Right lobe of liver (tissue), 6 donors: Measurements from ENCODE around the gene PCDHGB7. TPM values are rescaled to one million over a fixed set of nuclear protein-coding genes. Genes with fewer than 3 reads are reported as not detected.
"Not testable (repeated sequence)": the region's sequence is repeated elsewhere in the genome, so short reads cannot be mapped to it uniquely, and the experiment has no call there.

Source experiments
- ATAC-seq, 4 donors: fragments of 200-7000 bp; cut with Tn5 transposase; one replicate each; pipeline ENCODE4 v1.9.1; 2020; ENCODE audit warnings: mild to moderate bottlenecking in 4 of 4, moderate library complexity in 4 of 4
- DNase-seq, 3 donors: peaks; one replicate each; pipeline ENCODE4 v3.0.0-alpha.2; 2020
- H3K27ac ChIP-seq, 3 donors: fragments of 200-600 bp; one replicate each; pipeline ENCODE4 v1.8.0; 2022
- H3K27me3 ChIP-seq, 2 donors: fragments of 200-600 bp; one replicate each; pipeline ENCODE4 v1.8.0; 2022
- H3K36me3 ChIP-seq, 4 donors: fragments of 200-600 bp; sonication (generic) in 1 of 4; one replicate each; pipeline versions ENCODE4 v1.5.1 to v1.8.0; 2017 to 2022; ENCODE audit warnings: control low read depth in 1 of 4
- H3K4me1 ChIP-seq, 4 donors: fragments of 200-600 bp; sonication (generic) in 1 of 4; one replicate each; pipeline versions ENCODE4 v1.5.1 to v1.8.0; 2017 to 2022; ENCODE audit warnings: control low read depth in 1 of 4
- H3K4me3 ChIP-seq, 3 donors: fragments of 200-600 bp; one replicate each; pipeline ENCODE4 v1.8.0; 2022
- H3K9me3 ChIP-seq, 4 donors: fragments of 200-600 bp; sonication (generic) in 1 of 4; one replicate each; pipeline versions ENCODE4 v1.5.1 to v1.8.0; 2017 to 2022; ENCODE audit warnings: control low read depth in 1 of 4
- POLR2A ChIP-seq: fragments of 450-650 bp; IDR thresholded peaks from one replicate; pipeline ENCODE4 v1.6.1; 2017; ENCODE audit warnings: antibody characterized with exemption, mild to moderate bottlenecking
- WGBS: methylation state at CpG from one replicate; pipeline ENCODE4 v1.1.6; 2018; ENCODE audit warnings: low coverage, low lambda C conversion rate; ENCODE audit not compliant: insufficient coverage; ENCODE audit errors: missing lambda C conversion rate; 5-methylcytosine and 5-hydroxymethylcytosine counted together
- intact Hi-C, 2 donors: fragments of 100-400 bp; cut with DNase I; formaldehyde crosslinking; loops; one replicate each; pipeline versions ENCODE4 v1.11.2 to v1.14.1; 2022
- total RNA-seq, 6 experiments: library from RNA; depleted of rRNA in 2 of 6; stranded (reverse); fragments of >200 nt in 2 of 6; fragmentation: NEBNext Ultra II Directional in 3 of 6; extraction: Animal tissue kit (Norgen Biotek cat#: 25700) in 3 of 6; gene quantifications; one replicate each; pipeline versions ENCODE4 v1.1.0 to v1.2.4, GENCODE V29; 2016 to 2023
- TF ChIP-seq, protein P1 (sequence below), 4 donors: fragments of 200-600 bp in 3 of 4; fragments of 450-650 bp in 1 of 4; IDR thresholded peaks; one replicate each; pipeline versions ENCODE4 v1.5.1 to v1.8.0; 2016 to 2022; ENCODE audit warnings: antibody characterized with exemption in 4 of 4, mild to moderate bottlenecking in 2 of 4
- donor health status: DM: no; HTN: yes; CAD: no.
- donor health status: DM: no; HTN: no; CAD: no.
- donor health status: DM: no; HTN: no; CAD: no.
- donor health status: DM: no; HTN: yes; CAD: no.
- donor health status: DM: no; HTN: yes; CAD: no.

Gene PCDHGB7
- total RNA-seq, 6 experiments from 2014 or later: 1.2 to 3.7 (median 2.7) TPM

GRCh38 chr5:141397756-141398551 lies 19.5 kb upstream of the PCDHGB7 start, which contains the start of gene PCDHGB5:
TSS of gene PCDHGB5 (plus strand) at chr5:141397947. CDS start at chr5:141398128, 181 bp downstream.
- H3K36me3 ChIP-seq, intact Hi-C loops, H3K27me3 ChIP-seq, H3K4me1 ChIP-seq, H3K27ac ChIP-seq: not testable (repeated sequence)
- DNase-seq: peak in 1 of 3 donors; percentile 57
- WGBS: 3% methylated on average over 18 of the region's 43 CpGs
- peak; percentile 98 to 100 (median 99) for ATAC-seq
- peak within 1 kb of the TSS; percentile 33 to 49 (median 38) for H3K4me3 ChIP-seq
- TF ChIP-seq, protein P1, sequence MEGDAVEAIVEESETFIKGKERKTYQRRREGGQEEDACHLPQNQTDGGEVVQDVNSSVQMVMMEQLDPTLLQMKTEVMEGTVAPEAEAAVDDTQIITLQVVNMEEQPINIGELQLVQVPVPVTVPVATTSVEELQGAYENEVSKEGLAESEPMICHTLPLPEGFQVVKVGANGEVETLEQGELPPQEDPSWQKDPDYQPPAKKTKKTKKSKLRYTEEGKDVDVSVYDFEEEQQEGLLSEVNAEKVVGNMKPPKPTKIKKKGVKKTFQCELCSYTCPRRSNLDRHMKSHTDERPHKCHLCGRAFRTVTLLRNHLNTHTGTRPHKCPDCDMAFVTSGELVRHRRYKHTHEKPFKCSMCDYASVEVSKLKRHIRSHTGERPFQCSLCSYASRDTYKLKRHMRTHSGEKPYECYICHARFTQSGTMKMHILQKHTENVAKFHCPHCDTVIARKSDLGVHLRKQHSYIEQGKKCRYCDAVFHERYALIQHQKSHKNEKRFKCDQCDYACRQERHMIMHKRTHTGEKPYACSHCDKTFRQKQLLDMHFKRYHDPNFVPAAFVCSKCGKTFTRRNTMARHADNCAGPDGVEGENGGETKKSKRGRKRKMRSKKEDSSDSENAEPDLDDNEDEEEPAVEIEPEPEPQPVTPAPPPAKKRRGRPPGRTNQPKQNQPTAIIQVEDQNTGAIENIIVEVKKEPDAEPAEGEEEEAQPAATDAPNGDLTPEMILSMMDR (IDR thresholded peaks at IDR 0.05): peak; percentile 47 to 70 (median 58)
- H3K9me3 ChIP-seq: peaks cover 0 to 15% (median 6%) of the 10 kb centered on the region in 4 donors

GRCh38 chr5:141398608-141399007 lies 18.9 kb upstream of the PCDHGB7 start:
- Histone ChIP-seq H3K4me3 (no peak overlapping the region), H3K36me3 (no peaks in the 10 kb centered on the region), H3K9me3 (peaks cover 0 to 17% (median 7%) of the 10 kb centered on the region in 4 donors), H3K27me3 (no peaks in the 10 kb centered on the region), H3K27ac (no peak overlapping the region), H3K4me1 (no peaks in the 10 kb centered on the region)
- WGBS: 22% methylated on average over 7 of the region's 15 CpGs
- no peak for DNase-seq
- TF ChIP-seq, protein P1 (IDR thresholded peaks at IDR 0.05): no peak
- no peak for TF ChIP-seq POLR2A
- no peak for ATAC-seq
- intact Hi-C loops: no loop called here

DNA sequence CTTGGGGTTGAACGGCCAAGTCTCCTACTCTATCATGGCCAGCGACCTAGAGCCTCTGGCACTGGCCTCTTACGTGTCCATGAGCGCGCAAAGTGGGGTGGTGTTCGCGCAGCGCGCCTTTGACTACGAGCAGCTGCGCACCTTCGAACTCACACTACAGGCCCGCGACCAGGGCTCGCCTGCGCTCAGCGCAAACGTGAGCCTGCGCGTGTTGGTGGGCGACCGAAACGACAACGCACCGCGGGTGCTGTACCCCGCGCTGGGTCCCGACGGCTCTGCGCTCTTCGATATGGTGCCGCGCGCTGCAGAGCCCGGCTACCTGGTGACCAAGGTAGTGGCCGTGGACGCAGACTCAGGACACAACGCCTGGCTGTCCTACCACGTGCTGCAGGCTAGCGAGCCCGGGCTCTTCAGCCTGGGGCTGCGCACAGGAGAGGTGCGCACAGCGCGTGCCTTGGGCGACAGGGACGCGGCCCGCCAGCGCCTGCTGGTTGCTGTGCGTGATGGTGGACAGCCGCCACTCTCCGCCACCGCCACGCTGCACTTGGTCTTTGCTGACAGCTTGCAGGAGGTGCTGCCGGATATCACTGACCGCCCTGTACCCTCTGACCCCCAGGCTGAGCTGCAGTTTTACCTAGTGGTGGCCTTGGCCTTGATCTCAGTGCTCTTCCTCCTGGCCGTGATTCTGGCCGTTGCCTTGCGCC lies 17.8 kb upstream of the PCDHGB7 start:
- no peak for ATAC-seq
- WGBS: no CpG with 5 or more reads among the region's 61 CpGs
- Histone ChIP-seq H3K9me3 (peaks cover 0 to 22% (median 7%) of the 10 kb centered on the region in 4 donors), H3K4me3 (no peak overlapping the region), H3K27ac (no peak overlapping the region), H3K36me3 (no peaks in the 10 kb centered on the region), H3K27me3 (no peaks in the 10 kb centered on the region), H3K4me1 (no peaks in the 10 kb centered on the region)
- intact Hi-C loops: loop anchor here in 1 of 2 donors (10.0 kb wide), 1 partner anchor 155 kb away; no protein-coding TSS in a partner anchor
- TF ChIP-seq, protein P1 (IDR thresholded peaks at IDR 0.05): no peak
- no peak for TF ChIP-seq POLR2A
- DNase-seq: no peak

DNA sequence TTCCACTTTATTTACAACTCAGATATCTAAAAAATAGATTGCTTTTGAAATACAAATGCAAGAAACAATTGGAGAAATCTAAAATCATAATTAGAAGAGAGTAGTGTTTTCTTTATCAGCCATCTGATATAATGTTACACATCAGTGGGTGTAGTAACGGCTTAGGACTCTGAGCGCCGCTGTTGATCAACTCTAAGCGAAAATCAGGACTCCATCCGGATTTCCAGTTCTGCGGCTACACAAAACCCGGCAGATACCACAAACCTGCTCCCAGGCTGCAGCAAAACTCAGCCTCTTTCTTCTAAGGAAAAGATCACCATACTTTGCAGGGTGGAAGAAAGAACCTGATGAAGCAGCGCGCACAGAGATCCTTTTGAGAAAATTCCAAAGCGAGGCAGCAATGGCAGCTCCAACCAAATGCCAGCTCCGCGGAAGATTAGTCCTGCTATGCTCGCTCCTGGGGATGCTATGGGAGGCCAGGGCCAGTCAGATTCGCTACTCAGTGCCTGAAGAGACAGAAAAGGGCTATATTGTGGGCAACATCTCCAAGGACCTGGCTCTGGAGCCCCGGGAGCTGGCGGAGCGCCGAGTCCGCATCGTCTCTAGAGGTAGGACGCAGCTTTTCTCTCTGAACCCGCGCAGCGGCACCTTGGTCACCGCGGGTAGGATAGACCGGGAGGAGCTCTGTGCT lies 14.8 kb upstream of the PCDHGB7 start, which contains the start of gene PCDHGA9:
Gene PCDHGA9, plus strand, starts transcription at position 226 of the 691 bp plus-strand sequence. Its CDS starts 175 bp downstream, at position 401.
- intact Hi-C loops: loop anchor here in 1 of 2 donors (10.0 kb wide), 1 partner anchor 152 kb away; no protein-coding TSS in a partner anchor
- no peaks in the 10 kb centered on the region for H3K4me1 ChIP-seq
- no peak for TF ChIP-seq POLR2A
- TF ChIP-seq, protein P1 (IDR thresholded peaks at IDR 0.05): peak in 3 of 4 donors; percentile 25 to 40 (median 33)
- no peaks in the 10 kb centered on the region for H3K36me3 ChIP-seq
- H3K9me3 ChIP-seq: peaks cover 0 to 22% (median 4%) of the 10 kb centered on the region in 4 donors
- no peaks in the 10 kb centered on the region for H3K27me3 ChIP-seq
- no peak within 1 kb of the TSS for H3K27ac ChIP-seq
- DNase-seq: peak in 1 of 3 donors; percentile 45
- peak within 1 kb of the TSS in 1 of 3 donors; percentile 35 for H3K4me3 ChIP-seq
- WGBS: 34% methylated on average over 27 of the region's 27 CpGs
- ATAC-seq: peak; percentile 55 to 67 (median 62)
